ENCODE measurements around the gene TNFAIP8.

The TNFAIP8 gene

DNA sequence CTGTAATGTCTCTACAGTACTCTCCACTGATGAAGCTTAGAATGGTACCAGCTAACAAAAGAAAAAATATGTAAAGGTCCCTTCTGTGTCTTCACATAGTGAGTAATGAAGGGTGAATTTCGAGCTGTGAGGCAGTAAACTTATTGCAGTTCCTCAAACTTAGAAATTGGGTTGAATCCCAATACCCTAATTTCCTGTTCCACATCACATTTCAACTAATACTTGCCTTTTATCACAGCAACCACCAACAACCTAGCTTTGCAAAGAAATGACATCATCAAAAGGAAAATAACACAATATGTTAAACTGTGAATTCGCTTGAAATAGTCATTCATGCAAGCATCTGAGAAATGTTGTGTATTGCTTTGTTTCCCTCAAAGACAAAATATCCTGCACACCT lies 9.4 kb upstream of the TNFAIP8 start:
- no peak for DNase-seq (ENCODE audit: low spot score)

GRCh38 chr5:119347574-119347973 lies 8.2 kb upstream of the TNFAIP8 start:
- no peak for DNase-seq (ENCODE audit: low spot score)

DNA sequence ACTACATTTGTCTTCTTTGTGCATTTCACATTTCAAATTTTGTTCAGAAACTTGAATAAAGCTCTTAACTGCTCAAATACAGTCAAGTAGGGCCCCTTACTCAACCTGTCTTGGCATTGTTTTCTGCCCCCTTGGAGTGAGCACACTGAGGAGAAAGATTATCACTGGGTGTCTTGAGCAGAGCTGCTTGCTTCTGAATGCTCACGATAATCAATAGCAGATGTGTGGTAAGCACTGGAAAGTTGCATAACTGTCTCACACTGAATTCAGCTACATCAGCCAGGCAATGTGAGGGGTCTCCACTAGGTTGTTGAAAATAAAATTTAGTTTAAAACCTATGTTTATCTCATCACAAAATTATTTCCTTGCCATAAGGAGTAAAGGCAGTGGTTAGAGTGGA lies 7.8 kb upstream of the TNFAIP8 start:
- DNase-seq (ENCODE audit: low spot score): no peak

DNA sequence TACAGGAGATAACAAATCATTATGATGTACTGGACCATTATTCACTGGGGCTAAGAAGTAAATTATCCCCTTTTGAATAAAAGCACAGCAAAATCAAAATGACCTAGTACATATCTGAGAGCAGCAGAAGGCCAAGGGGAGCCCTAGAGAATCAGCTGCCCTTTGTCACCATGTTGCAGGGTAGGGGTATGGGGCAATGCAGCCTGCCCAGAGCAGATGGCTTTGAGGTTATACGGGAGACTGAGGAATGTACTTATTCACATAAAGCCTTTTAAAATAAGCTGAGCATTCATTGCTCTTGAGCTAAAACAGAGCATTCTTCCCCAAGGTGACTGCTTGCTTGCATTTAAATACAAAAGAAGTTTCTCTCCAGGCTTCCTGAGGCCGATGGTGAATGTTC lies 2.6 kb upstream of the TNFAIP8 start:
- DNase-seq (ENCODE audit: low spot score): no peak

GRCh38 chr5:119353686-119354366 lies 2.0 kb upstream of the TNFAIP8 start:
- no peak for DNase-seq (ENCODE audit: low spot score)

- no peak for DNase-seq (ENCODE audit: low spot score)
Measured at GRCh38 chr5:119354537-119355243, 1.1 kb upstream of the TNFAIP8 start.

GRCh38 chr5:119355244-119355638 lies 578 bp upstream of the TNFAIP8 start:
- no peak for DNase-seq (ENCODE audit: low spot score)

- no peak for DNase-seq (ENCODE audit: low spot score)
Measured at GRCh38 chr5:119356612-119357188, 881 bp downstream of the TNFAIP8 start.

GRCh38 chr5:119357270-119357669 lies 1.5 kb downstream of the TNFAIP8 start:
- DNase-seq (ENCODE audit: low spot score): no peak

DNA sequence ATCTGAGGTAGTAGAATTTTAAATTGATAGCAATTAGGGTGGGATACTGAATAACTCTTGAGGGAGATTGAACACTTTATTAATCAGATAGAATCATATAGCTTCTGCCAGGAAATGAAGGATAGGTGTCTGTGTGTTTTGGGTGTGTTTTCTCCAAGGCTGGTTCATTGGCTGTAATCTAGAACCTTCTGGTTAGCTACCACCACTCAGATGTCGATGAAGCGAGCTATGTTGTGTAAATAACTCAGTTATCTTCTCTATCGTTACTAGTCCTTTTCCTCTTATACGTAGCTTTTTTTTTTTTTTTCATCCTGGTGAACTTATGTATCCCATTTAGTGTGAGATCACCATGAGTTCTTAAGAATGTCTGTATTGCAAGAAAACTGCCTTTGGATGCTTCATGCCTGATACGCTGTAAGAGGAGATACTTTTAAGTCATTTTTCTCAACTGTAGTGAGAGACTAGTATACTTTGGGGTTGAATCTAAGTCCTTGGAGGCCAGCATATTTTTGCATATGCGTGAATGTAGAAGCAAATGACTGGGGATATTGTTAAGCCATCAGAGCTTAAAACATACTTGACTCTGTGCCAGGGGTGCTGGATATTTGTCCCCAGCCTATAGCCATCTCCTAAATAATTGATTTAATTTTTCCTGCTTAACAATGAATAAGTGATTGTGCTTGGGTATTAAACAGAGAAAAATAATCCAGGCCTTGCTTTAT lies 2.1 kb downstream of the TNFAIP8 start:
- DNase-seq (ENCODE audit: low spot score): no peak

GRCh38 chr5:119358530-119358900 lies 2.7 kb downstream of the TNFAIP8 start:
- no peak for DNase-seq (ENCODE audit: low spot score)

GRCh38 chr5:119358901-119359603 lies 3.2 kb downstream of the TNFAIP8 start:
- no peak for DNase-seq (ENCODE audit: low spot score)

DNA sequence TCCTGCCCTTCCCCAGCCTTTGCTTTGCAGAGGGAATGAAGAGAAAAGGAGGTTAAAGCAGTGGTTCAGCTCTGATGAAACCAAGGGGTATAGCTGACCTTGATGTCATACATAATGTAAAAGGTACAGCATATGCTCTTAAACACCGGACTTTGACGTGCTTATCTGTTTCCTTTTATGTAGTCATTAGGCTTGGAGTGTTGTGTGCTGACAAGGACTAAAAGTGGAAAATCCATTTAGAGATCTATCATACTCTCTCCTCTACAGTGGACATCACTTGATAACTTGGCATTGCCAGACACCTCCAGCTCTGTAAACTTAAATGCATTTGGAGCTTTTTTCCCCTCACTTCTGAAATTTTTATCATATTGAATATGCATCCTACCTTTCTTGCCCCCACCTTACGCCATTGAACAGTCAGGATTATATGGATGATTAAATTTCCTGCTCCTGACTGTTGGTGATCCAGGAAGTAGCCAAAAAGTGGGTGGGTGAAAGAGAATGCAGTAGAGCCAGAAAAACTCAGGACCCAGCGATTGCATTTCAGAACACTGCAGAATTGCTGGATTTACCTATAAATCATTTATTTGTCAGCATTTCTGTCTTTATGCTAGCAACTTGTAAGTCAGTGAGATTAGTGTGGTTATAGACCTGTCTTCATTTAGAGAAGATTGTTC lies 4.1 kb downstream of the TNFAIP8 start:
- DNase-seq (ENCODE audit: low spot score): no peak

DNA sequence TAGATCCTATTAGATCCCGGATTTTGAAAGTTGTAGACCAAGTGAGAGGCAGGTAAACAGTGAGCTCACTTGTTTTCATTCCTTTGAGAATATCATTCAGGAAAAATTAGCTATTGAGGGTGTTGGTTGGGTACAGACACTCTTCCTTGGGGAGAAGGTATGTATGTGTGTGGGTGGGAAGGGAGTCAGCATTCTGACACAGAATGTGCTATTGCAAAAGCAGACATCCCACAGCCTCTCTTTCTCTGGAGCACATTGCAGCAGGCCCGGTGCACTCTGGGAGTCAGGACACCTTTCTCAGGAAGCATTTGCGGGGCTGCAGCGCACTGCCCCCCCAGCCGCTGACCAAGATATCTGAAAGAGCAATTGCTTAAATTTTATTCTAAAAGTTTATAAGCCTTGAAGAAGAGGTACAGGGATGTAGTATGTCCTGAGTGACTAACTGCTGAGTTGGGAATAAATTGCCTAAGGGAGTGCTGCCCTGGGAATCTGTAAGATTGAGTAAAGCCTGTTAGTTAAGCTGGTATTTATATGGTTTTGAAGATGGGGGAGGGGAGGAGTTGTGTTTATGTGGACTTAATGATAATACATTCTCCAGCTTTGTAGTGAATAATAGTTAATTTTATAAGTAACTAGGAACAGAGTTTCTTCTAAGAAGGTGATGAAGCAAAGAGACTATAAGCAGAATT lies 5.2 kb downstream of the TNFAIP8 start:
- DNase-seq (ENCODE audit: low spot score): no peak

- no peak for DNase-seq (ENCODE audit: low spot score)
Measured at GRCh38 chr5:119361594-119362125, 5.8 kb downstream of the TNFAIP8 start.

- no peak for DNase-seq (ENCODE audit: low spot score)
Measured at GRCh38 chr5:119362714-119363113, 6.9 kb downstream of the TNFAIP8 start.

DNA sequence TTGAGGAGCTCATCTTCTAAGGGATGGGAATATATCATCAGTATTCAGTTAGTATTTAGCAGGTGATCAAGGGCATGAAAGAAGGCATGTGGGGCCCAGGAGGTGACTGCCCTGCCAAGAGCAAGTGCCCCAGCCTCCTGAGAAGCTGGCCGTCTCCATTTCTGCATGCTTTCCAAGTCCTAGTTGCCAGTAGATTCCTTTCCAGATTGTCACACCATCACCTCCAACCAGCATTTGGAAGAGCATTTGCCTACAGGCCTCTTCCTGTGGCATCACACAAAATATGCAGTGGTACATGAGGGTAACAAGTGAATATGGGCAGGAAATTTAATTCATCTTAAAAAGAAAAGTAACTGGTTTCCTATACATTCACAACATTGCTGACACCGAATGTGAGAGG lies 7.5 kb downstream of the TNFAIP8 start:
- DNase-seq (ENCODE audit: low spot score): no peak

GRCh38 chr5:119363936-119364335 lies 8.1 kb downstream of the TNFAIP8 start:
- no peak for DNase-seq (ENCODE audit: low spot score)

- no peak for DNase-seq (ENCODE audit: low spot score)
Measured at GRCh38 chr5:119365847-119366539, 10.2 kb downstream of the TNFAIP8 start.

DNA sequence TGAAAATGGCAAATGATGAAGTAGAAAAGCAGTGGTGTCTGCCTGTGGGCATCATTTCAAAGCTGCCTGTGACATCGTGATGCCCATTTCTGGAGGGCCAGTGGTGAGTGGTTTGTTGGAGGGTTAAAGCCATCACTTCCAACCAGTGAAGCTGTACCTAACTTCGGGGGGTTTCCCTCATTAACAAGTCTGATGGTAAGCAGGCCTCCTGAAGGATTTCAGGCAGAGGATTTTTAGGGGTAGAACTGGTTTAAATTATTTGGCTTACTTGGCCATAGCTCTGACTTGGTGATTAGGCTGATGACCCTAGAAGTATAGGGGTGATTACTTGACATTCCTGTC lies 10.7 kb downstream of the TNFAIP8 start:
- DNase-seq (ENCODE audit: low spot score): no peak

Measured in kidney capillary endothelial cell (primary cell).